Measurements from ENCODE around the gene HOXB3. TPM values are rescaled to one million over a fixed set of nuclear protein-coding genes. Genes with fewer than 3 reads are reported as not detected.
"Not testable (repeated sequence)": the region's sequence is repeated elsewhere in the genome, so short reads cannot be mapped to it uniquely, and the experiment has no call there.

Gene HOXB3
- total RNA-seq, 4 donors from 2014 or later, result 2.5 to 11.1 (median 5.8) TPM

- Histone ChIP-seq H3K36me3 (no peaks in the 10 kb centered on the region), H3K4me3 (peak overlapping the region; percentile 53 to 80 (median 72)), H3K4me1 (peaks cover 7 to 59% (median 17%) of the 10 kb centered on the region in 3 donors), H3K27me3 (peaks cover 0 to 54% (median 0%) of the 10 kb centered on the region in 4 donors), H3K27ac (peak overlapping the region; percentile 91 to 95 (median 93)), H3K9me3 (no peaks in the 10 kb centered on the region)
- 6 to 14% methylated on average over 17 to 30 of the region's 36 CpGs for WGBS, 2 donors
- TF ChIP-seq POLR2A (IDR thresholded peaks at IDR 0.05) (no peak), CTCF (IDR thresholded peaks at IDR 0.05) (no peak)
- intact Hi-C loops (cut with DNase I), result loop anchor here (5.0 kb wide), 1 partner anchor 36 kb away; the partner anchor contains the start of gene HOXB4
- no peak for DNase-seq
Observed at GRCh38 chr17:48541577-48542113, 48.4 kb downstream of the HOXB3 start.

- Histone ChIP-seq H3K4me3 (peak overlapping the region; percentile 53 to 80 (median 72)), H3K4me1 (peaks cover 7 to 54% (median 11%) of the 10 kb centered on the region in 3 donors), H3K27ac (peak overlapping the region; percentile 91 to 95 (median 93)), H3K27me3 (peaks cover 0 to 51% (median 0%) of the 10 kb centered on the region in 4 donors), H3K9me3 (no peaks in the 10 kb centered on the region), H3K36me3 (no peaks in the 10 kb centered on the region)
- no peak for DNase-seq
- 17 to 27% methylated on average over 9 of the region's 12 CpGs for WGBS, 2 donors
- TF ChIP-seq POLR2A (IDR thresholded peaks at IDR 0.05), result no peak
- TF ChIP-seq CTCF (IDR thresholded peaks at IDR 0.05), result no peak
- intact Hi-C loops (cut with DNase I), result loop anchor here (5.0 kb wide), 1 partner anchor 36 kb away; the partner anchor contains the start of gene HOXB4
Observed at GRCh38 chr17:48541036-48541576, 48.9 kb downstream of the HOXB3 start.

DNA sequence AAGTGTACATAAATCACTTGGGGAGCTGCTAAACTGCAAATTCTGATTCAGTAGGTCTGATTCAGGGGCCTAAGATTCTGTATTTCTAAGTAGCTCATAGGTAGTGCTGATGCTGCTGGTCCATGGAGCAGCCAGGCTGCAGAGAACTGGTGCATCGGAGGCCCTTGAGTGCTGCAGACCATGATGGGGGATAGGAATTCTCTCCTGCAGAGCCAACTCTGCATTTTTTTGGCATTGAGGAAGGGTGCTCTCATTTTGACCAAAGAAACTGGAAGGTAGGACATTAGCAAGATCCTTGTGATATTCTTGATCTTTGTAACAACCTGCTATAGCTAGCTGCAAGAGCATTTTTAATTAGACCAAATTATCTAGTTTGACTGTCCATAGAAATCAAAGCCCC, 49.8 kb downstream of the HOXB3 start:
- no peak for TF ChIP-seq POLR2A (IDR thresholded peaks at IDR 0.05)
- no peak for TF ChIP-seq CTCF (IDR thresholded peaks at IDR 0.05)
- no peaks in the 10 kb centered on the region for H3K36me3 ChIP-seq
- peaks cover 2 to 45% (median 5%) of the 10 kb centered on the region in 3 donors for H3K4me1 ChIP-seq
- H3K27me3 ChIP-seq, result peaks cover 0 to 47% (median 0%) of the 10 kb centered on the region in 4 donors
- whole genome bisulfite sequencing, 2 donors, result 80 to 90% methylated on average over 1 of the region's 1 CpG
- H3K9me3 ChIP-seq, result no peaks in the 10 kb centered on the region
- no peak overlapping the region for H3K4me3 ChIP-seq
- intact Hi-C loops (cut with DNase I), result loop anchor here (5.0 kb wide), 1 partner anchor 37 kb away; the partner anchor contains the start of gene HOXB4
- H3K27ac ChIP-seq, result peak overlapping the region in 3 of 4 donors; percentile 92 to 95 (median 94)
- no peak for DNase-seq

DNA sequence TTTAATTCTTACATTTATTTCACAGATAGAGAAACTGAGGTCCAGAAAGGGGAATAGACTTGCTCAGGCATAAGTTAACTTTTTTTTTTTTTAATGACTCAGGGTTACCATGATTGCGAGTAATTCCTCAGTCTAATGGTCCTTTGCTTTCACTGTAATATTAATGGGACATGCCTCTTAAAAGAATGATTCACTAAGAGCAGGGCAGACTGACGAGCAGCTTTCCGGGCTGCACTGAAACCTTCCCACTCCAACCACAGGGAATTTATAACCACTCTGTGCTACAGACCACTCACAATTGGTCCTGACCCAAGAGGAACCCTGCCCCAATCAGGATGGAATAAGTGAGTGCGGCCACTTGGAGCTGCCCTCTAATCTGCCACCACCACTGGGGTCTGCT, 50.9 kb downstream of the HOXB3 start:
- Histone ChIP-seq H3K27me3 (peaks cover 0 to 36% (median 0%) of the 10 kb centered on the region in 4 donors), H3K27ac (no peak overlapping the region), H3K9me3 (no peaks in the 10 kb centered on the region), H3K4me1 (peaks cover 0 to 37% (median 0%) of the 10 kb centered on the region in 3 donors), H3K4me3 (no peak overlapping the region), H3K36me3 (no peaks in the 10 kb centered on the region)
- 63 to 68% methylated on average over 4 of the region's 4 CpGs for WGBS, 2 donors
- no peak for DNase-seq
- intact Hi-C loops (cut with DNase I), result no loop called here
- TF ChIP-seq POLR2A (IDR thresholded peaks at IDR 0.05), result no peak
- TF ChIP-seq CTCF (IDR thresholded peaks at IDR 0.05), result no peak

GRCh38 chr17:48537316-48537715, 52.7 kb downstream of the HOXB3 start:
- H3K4me1 ChIP-seq, result peaks cover 0 to 25% (median 0%) of the 10 kb centered on the region in 3 donors
- WGBS, 2 donors, result 100% methylated on average over 1 of the region's 3 CpGs; no CpG with 5 or more reads in 1 of the 2 donors
- no peak for DNase-seq
- no peaks in the 10 kb centered on the region for H3K9me3 ChIP-seq
- intact Hi-C loops (cut with DNase I), result no loop called here
- TF ChIP-seq CTCF (IDR thresholded peaks at IDR 0.05) (no peak), POLR2A (IDR thresholded peaks at IDR 0.05) (no peak)
- no peak overlapping the region for H3K27ac ChIP-seq
- H3K27me3 ChIP-seq, result peaks cover 0 to 18% (median 0%) of the 10 kb centered on the region in 4 donors
- no peaks in the 10 kb centered on the region for H3K36me3 ChIP-seq
- H3K4me3 ChIP-seq, result no peak overlapping the region

DNA sequence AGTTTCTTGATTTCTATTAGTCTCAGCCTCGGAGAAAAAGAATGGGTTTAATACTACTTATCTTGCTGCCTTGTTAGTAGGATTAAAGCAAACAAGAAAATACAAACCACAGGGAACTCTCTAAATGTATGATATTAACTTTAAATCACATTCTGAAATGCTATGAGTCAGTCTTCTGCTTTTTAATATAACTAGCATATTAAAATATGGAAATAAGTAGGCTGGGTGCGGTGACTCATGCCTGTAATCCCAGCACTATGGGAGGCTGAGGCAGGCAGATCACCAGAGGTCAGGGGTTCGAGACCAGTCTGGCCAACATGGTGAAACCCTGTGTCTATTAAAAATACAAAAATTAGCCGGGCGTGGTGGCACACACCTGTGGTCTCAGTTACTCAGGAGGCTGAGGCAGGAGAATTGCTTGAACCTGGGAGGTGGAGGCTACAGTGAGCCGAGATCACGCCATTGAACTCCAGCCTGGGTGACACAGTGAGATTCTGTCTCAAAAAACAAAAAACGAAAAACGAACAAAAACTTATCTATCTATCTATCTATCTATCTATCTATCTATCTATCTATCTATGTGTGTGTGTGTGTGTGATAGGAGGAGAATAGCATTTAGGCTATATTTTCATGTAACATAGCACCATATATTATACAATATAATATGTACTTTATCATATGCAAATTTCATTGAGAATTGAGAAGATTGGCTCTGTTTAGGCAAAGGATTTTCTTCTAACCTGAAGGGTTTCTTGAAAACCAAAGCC, 54.1 kb downstream of the HOXB3 start:
- H3K4me3 ChIP-seq; DNase-seq; H3K27me3 ChIP-seq; intact Hi-C loops (cut with DNase I); H3K27ac ChIP-seq; H3K36me3 ChIP-seq; H3K9me3 ChIP-seq: not testable (repeated sequence)
- WGBS, 2 donors, result 80 to 82% methylated on average over 9 of the region's 9 CpGs
- peaks cover 0 to 12% (median 0%) of the 10 kb centered on the region in 3 donors for H3K4me1 ChIP-seq
